ENCODE measurements around the gene SIT1.

- TF ChIP-seq CTCF (IDR thresholded peaks at IDR 0.05; ENCODE audit: low read length), result no peak
- TF ChIP-seq EZH2 (IDR thresholded peaks at IDR 0.05; ENCODE audit: borderline replicate concordance, low read length), result no peak
Measured at GRCh38 chr9:35673132-35674024, 22.6 kb upstream of the SIT1 start, which contains the start of gene CA9.
